NOMO-1 (cell line): Measurements from ENCODE around the gene IL9.

ENCODE experiments used
- DNase-seq, 2 experiments: peaks; one replicate each; lab custom pipeline; 2025; ENCODE audit not compliant: unreplicated experiment in 2 of 2; lab: John Stamatoyannopoulos, UW

Gene IL9

DNA sequence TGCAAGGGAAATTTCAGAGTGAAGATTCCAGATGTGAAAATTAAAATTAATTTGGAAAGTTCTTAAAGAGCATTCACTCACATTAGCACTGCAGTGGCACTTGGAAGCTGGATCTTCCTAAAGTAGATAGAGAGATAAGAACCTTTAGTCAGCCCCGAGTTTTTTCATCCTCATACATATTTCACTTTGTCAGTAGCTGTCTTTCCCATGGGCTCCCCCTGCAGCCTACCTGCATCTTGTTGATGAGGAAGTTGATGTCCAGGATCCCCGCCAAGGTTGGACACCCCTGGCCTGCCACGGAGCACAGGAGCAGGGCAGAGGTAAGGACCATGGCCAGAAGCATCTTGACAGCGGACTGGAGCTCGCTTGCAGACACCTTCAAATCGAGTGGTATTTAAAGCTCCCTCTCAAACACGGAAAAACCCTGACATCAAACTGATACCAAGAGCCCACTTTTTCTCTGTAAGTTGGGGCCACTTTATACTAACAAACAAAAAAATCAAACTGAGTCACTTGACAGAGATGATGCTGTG, at the start of gene IL9:
Gene IL9 (minus strand): TSS at position 368 of the 533 bp plus-strand sequence. CDS start 25 bp downstream, at position 343.
- no peak for DNase-seq

DNA sequence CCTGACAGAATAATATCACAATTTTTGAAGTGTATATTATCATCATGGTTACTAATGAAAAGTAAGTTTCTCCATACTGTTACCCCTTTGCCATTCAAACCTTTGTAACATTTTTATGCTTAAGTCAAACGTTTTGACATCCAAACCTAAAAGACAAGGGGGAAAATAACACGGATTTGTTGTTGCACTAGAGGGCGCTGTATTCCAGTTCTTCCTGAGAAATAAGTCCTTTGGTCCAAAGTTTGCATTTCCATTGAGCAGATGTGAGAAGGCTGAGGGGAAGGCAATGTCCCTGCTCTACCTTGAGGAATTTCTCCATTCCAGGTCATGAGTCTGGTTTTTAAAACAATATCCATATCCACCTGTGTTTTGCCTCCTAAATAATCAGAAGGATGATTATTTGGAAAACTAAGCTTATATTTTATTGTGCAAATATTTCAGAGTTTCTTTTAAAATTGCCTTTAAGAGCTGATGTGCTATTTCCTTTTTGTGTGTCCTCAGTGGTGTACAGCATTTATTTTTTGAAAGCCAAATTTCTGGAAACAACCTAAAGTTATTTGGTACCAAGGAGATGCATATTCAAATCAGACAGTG, 49.4 kb upstream of the IL9 start:
- peak in 1 of 2 experiments; percentile 63 for DNase-seq

DNA sequence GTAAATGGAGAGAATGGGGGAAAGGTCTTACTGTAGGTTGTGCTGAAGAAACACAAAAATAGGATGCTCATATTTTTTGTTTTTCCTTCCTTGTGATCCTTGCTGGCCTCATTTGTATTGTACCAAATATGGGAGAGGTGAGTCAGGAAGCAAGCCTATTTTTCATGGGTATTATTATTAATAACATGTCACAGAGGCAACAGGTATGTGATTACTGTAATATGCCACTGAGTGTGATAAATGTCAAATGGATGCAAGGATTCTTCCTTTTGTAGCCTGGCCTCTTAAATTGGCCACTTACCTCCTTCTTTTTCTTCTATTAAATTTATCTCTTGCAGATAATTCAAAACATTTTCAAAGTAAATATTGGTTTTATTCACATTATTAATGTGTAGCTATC, 48.9 kb upstream of the IL9 start:
- DNase-seq, result no peak

DNA sequence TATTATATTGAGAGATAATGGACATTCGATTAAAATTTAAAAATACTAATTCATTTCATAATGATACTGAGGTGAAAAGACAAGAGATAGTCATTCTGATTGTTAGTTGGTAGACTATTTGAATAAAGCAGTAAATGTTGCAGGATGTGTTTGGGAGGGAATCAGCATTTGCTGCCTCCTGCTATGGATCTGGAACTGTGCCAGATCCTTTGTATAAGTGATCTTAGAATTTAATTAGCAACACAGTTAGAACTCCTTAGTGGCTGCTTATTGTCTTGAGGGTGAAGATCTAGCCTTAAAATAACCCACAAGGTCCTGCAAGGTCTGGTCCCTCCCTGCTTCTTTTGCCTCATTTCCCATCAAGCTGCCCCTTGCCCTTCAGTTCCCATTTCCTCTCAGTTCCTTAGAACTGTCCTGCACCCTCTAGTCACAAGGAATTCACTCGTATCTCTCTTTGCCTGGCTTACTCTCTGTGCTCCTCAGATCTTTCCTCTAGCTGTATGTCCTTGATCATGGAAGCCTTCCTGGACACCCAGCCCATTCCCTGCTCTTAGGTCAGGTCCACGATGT, 46.6 kb upstream of the IL9 start:
- no peak for DNase-seq

DNA sequence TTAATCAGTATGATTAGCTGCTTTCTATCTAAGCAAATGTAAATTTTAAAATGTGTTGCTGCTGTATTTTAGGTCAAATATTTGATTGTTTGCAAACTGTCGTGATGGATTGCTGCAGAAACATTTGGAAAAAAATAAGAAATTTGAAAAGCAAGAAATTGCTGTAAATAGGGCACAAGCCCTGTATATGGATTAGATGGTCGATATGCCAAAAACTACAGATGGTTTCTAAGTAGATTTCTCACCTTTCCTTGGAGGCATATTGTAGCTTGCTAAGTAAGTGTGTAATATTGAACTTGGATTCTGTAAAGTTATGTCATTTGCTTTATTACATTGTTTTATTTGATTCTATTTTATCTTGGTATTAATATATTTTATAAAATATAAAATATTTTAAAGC, 46.1 kb upstream of the IL9 start:
- no peak for DNase-seq

DNA sequence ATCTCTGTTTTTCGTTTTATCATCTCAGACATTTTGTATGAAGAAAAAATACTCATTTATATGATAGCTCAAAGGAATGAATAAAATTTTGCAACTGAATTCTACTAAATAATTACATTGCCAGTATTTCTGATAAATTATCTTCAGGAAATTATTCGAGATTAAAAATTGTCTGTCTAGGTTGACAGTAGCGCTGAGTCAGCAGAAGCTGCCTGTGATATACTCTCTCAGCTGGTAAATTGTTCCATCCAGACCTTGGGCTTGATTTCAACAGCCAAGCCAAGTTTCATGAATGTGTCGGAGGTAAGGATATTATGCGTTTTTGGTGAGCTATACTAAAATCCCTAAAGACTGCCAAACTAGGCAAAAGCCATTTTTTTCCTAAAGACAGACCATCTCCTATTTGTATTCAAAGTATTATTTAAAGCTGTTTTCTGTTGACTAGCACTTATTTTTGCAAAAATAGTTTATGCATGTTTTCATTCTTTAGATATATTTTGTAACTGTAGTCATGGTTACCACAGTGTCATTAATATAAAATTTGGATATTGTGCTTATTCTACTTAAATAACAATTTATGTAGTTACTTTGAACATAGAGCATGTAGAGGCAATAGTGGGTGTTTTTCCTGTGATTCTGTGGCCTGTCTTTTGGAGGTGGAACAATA, 41.7 kb upstream of the IL9 start:
- no peak for DNase-seq

DNA sequence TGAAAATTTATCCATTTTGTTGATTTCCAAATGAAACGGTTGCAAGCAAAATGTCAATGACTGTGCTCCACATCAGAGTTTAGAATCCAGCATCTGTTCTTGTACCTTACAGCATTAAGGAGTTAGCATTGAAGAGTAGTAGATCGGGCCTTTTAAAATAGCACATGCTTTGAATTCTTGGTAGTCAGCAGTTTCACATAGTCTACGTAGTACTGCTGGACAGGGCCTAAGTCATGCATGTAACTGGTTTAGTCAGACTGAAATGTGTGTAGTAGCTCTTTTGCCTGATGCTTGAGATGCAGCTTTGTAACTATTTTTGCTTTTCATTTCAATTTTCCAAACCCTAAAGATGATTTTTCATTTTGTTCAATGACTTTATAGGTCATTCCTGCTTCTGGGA, 39.3 kb upstream of the IL9 start:
- DNase-seq, result no peak

DNA sequence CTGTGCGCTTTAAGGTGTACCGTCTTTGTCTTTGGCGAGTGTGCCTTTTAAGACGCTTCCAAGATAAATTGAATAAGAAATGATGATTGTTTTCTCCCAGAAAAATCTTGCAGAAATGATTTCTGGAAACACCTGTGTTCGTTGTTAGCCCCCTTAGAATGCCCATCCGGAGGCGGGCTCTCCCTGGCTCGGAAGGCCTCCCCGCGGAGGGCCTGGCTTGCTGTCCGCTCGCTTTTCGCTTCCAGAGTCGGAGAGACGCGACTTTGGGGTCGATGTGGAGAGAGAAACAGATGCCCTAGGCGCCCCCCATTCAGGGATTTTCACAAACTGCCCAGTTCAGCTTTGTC, 35.3 kb upstream of the IL9 start:
- no peak for DNase-seq

DNA sequence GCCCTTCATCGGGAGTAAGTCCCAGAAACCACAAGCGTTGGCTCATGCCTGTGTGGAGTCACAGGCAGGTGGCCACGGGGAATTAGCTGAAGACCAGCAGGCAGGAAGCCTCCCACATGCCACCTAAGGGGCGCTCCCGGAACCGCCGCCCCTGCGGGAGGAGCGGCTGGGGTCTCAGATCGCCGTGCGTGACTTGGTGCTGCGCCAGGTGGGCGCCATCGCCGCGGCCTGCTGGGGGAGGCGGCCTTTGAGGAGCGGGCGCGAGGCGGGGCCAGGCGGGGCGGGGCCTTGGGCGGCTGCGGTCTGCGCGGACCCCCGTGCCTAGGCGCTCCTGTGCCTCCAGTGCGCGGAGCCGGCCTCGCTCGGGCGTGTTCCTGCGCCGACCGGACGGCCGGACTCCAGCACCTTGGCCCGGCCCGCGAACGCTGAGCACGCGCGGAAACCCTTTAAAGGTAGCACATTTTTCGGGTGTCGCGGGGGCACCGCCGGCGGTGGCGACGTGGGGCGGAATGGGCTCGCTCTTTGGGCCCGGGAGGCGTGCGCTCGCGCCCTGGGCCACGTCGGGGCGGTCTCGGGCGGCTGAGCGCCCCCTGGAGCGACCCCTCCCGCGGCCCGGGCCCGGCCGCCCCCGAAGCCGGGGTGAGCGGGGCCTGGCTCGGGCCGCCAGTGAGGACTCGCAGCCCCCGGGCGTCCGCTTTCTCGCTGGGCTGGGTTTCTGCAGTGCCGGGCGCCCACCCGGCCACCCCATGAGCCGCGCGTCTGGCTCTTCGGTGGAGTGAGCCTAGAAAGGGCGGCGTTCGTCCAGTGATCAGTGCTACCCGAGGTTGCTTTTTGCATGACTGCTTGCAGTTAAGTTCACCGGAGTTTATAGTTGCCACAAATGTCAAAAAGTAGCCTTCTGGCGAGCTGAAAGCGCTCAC, 34.6 kb upstream of the IL9 start:
- DNase-seq, result no peak

DNA sequence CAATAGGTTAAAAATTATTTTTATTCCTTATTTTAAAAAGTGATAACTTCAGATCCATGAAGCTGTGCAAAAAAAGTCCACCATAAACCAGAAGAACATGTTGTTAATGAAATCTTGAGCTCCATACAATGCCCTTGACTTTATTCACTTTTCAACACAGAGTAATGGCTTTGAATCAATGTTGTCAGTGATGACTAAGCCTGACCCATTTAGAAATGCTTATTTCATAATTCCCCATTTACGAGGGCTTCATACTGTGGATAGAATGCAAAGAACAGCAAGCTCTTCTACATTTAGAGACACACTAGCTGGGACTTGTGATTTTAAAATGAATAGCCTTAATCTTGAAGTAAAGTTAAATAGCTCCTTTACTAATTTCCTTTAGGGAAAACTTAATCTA, 25.7 kb upstream of the IL9 start:
- DNase-seq, result peak in 1 of 2 experiments; percentile 52

DNA sequence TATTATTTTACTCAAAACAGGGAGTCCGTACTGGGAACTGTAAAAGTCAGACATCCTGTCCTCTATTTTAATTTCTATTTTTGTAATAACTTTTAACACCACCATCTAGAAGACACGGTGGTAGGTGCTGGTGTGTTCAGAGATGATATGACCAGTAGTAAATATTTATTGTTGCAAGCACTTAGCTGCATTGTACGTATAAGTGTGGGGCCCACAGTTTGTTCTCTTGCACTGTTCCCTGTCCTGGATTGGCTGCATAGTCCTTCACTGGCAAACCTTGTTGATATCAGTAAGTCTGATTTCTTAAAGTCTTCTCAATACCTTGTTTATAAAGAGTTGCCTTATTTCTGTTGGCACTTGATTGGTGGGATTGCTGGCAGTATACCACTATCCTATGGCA, 24.6 kb upstream of the IL9 start:
- DNase-seq, result no peak

DNA sequence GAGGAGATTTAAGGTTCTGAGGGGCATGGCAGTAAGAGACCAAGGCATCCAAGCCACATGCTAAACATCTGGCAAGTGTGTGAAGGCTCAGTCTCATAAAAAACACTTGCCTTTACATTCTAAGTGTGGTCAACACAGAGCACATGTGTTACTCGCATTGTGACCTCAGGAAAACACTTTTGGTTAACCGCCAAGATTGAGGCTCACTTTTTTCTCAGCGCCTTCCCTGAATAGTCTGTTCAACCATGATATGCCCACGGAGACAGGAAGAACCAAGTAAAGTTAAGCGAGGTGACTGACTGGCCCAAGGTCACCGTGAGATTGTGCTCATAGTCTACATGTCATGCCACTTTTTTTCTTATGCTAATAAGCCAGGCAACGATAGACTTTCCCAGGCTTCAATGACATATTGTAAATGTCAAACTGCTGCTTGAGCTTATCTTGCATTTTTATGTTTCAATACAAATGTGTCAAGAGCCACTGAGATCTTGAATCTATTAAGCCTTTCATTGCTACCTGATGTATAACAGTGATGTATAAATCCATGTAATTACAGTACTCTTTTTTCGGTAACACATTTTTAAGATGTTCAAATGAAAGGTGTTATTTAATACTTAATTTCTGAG, 21.1 kb upstream of the IL9 start:
- no peak for DNase-seq

DNA sequence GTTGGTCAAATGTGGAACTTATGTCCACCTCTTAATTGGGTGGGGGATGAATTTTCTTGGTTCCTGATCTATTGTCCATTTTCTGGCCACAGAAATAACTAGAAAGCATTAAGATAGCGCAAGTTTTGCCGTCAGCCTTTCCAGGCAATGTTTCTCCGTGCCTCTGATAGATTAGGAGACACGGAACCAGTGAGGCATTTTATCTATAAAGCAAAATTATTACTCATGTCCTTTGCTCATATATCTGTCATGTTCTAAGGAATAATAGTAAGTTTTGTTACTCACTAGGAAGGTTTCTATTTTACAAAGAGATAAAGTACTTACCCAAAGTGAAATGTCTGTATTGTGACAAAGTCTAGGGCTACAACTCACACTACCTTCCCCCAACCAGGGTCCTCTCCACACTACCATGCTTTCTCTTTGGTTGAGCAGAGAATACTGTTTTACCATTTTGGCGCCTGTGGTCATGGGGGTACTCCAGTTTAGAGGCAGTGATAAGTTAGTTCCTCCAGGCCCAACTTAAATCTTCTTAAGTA, 19.9 kb upstream of the IL9 start:
- DNase-seq, result no peak

DNA sequence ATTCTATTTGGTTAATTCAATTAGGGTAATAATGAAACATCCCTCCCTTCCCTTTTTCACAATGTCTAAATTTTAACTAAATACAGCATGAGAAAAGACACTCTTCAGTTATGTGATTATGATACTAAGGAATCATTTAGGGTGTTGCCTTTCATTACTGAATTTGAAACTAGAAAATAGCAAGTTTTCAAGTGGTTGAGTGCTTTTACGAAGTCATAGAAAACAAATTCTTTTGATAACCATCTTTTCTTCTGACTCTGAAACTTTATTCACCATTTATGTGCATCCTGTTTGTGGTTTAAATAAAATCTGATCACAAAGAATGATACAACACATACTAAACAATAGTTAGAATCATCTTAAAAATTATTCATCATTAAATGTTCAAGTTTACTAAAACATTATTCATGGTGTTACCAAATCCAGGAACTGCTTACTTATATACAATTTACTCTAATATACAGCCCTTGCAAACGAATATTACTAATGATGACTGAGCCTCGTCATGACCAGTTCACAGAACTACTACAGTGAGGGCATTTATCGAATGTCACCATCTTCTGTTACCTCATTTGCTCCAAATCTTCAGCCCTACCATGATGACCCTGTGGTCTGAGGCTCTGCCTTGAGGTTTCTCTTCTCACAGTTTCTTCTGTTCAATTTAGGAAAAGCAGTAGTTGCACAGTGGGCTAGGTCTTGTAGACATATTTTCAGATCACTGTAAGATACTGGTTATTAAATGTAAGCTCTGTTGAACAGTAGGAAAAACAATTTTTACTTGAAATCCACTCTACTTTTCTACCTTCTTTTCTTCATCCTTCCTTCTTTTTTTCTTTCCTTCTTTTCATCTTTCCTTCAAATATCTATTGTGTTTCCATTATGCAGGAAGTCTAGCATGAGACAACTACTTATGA, 18.3 kb upstream of the IL9 start:
- DNase-seq, result no peak

DNA sequence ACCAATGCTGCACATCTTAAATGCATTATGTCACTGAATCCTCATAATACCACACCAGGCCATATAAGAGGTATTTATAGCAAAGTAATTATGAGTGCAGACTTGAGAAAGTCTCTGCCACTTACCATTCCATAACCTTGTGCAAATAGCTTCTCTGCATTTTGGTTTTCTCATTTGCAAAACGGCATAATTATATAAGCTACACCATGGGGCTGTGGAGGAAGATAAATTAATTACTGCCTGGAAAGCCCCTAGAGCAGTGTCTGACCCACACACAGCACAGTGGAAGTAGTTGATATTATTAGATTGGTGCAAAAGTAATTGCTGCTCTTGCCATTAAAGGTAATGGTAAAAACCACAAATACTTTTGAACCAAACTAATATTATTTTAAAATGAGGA, 9.5 kb upstream of the IL9 start:
- DNase-seq, result no peak

DNA sequence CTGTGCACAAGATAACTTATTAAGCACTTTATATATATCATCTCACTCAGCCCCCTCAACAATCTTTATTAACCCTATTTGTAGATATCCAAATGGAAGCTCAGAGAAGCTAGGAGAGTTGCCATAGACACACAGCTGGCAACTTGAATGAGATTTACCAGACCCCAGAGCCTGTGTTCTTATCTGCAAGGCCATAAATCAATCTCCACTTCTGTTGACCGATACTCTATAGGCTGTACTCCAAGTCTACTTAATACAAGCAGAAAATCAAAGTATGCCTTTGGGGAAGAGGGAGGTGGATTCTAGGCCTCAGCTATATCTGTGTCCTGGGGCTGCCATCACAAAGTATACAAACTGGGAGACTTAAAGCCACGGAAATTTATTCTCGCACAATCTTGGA, 6.0 kb upstream of the IL9 start:
- DNase-seq, result no peak

DNA sequence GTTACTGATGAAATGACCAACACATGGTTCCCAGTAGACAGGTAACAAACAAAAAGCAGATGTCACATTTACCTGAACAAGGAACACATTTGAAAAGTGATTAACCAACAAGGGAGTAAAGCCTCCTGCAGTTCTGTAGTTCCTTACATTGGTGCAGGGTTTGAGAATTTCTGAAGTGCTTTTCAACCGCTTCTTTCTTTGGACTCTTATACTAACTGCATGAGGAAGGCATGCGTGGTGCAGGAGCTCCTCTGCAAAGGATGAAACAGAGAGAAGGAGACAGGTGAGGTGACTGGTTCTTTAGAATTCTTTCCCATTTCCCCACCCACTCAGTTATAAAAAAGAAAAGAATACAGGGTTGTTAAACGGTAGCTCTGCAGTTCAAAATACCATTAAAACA, 4.6 kb upstream of the IL9 start:
- no peak for DNase-seq

DNA sequence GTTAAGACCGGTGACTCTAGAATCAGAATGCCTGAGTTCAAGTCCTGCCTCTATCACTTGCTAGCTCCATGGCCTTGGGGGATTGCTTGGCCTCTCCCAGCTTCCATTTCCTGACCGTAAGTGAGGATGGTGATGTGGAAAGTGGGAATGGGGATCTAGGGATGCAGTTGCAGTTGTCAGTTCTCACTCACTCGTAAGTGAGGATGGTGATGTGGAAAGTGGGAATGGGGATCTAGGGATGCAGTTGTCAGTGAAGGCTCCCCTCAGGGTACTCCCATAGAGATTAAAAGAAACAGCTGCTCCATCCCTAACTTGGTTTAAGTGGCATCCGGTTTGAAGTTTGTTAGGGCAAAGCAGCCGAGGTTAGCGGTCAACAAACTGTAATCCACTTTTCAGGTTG, 3.0 kb upstream of the IL9 start:
- DNase-seq, result no peak

DNA sequence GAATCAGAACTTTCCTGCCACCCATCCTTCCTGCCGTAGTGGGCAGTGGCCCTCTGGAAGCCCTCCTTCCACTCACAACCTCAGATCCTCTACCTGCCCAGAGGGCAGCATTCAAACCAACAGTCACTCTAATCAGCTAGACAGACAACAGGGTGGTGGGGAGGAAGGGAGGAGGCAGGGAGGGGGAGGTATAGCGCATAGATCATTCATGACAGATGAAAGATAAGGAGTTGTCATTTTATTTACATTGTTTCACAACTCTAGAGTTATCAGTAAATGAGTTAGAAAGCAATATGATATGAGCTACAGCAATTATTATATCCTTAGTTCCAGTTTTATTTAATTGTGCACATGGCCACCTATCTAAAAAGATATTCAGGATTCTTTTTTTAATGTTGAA, 852 bp downstream of the IL9 start:
- no peak for DNase-seq

DNA sequence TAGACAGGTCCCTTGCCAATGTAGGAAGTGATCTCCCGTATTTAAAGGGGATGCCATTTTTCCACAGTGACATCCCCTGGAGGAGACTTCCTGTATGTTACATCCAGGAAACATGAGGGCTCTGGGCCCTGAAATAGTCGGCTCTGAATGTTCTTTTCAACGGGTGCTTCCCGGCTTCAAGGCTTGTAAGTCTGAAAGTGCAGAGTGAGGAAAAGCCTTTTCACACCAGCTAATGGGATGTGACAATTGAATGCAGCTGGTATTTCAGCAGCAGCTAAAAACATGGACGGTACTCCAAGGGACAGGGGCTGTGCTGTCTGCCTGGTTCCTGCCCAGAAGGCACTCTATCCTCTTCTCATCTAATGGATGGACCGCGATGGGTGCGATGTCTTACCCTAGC, 1.4 kb downstream of the IL9 start:
- no peak for DNase-seq
